Measurements from ENCODE around the gene PHETA1. TPM values are rescaled to one million over a fixed set of nuclear protein-coding genes. Genes with fewer than 3 reads are reported as not detected.

PHETA1 gene
- total RNA-seq, 1 experiment from 2014 or later, result 10.6 TPM

GRCh38 chr12:111362687-111363475 lies 6.0 kb downstream of the PHETA1 start:
- ATAC-seq (no peak), DNase-seq (ENCODE audit: low read depth, low spot score) (no peak)
- H3K4me3 ChIP-seq (replicated peaks in 1 of 2; ENCODE audit: low read depth in 1 of 2, low read length in 2 of 2), result no peak overlapping the region
- H3K27me3 ChIP-seq (ENCODE audit: insufficient read depth, low read length), result no peaks in the 10 kb centered on the region
- H3K9ac ChIP-seq (ENCODE audit: low read length), result no peak overlapping the region
- no peaks in the 10 kb centered on the region for H3K9me3 ChIP-seq (ENCODE audit: control insufficient read depth in 1 of 2, insufficient read depth in 1 of 2, low read depth in 1 of 2, low read length in 2 of 2)
- intact Hi-C loops (cut with micrococcal nuclease), result no loop called here
- RAD21 ChIA-PET (ENCODE audit: low non-redundant PET in 1 of 2, low total read pairs in 2 of 2, uncharacterized antibody in 2 of 2, unreplicated experiment in 2 of 2), result no interaction called here
- H2AFZ ChIP-seq (ENCODE audit: low read depth, low read length, poor library complexity, severe bottlenecking), result no peak overlapping the region
- no peaks in the 10 kb centered on the region; a peak in 1 of 4 replicates for H3K36me3 ChIP-seq (ENCODE audit: control insufficient read depth in 1 of 2, insufficient read depth in 2 of 2, low read length in 2 of 2)
- H3K4me1 ChIP-seq (ENCODE audit: control insufficient read depth in 1 of 2, insufficient read depth in 2 of 2, low read length in 2 of 2), result peaks cover 2 to 23% of the 10 kb centered on the region in 2 experiments; a peak in 3 of 4 replicates
- TF ChIP-seq ZBTB33 (IDR thresholded peaks at IDR 0.05; ENCODE audit: extremely low read depth, insufficient replicate concordance, low read length) (no peak), YY1 (IDR thresholded peaks at IDR 0.05; ENCODE audit: extremely low read depth, insufficient replicate concordance, low read depth, low read length) (no peak), RAD21 (IDR thresholded peaks at IDR 0.05; ENCODE audit: low read depth) (no peak), ATF3 (IDR thresholded peaks at IDR 0.05) (no peak), POLR2AphosphoS5 (IDR thresholded peaks at IDR 0.05; ENCODE audit: low read depth, low read length) (no peak), REST (IDR thresholded peaks at IDR 0.05; ENCODE audit: low read depth) (no peak), SP1 (IDR thresholded peaks at IDR 0.05; ENCODE audit: low read depth) (no peak), SRF (IDR thresholded peaks at IDR 0.05; ENCODE audit: low read depth) (no peak), CEBPB (IDR thresholded peaks at IDR 0.05; ENCODE audit: low read depth) (no peak), POLR2A (IDR thresholded peaks at IDR 0.05; ENCODE audit: borderline replicate concordance, extremely low read depth, insufficient read depth, insufficient read length) (no peak), ELF1 (IDR thresholded peaks at IDR 0.05; ENCODE audit: borderline replicate concordance, low read depth) (no peak), EZH2 (IDR thresholded peaks at IDR 0.05) (no peak), EZH2phosphoT487 (IDR thresholded peaks at IDR 0.05; ENCODE audit: borderline replicate concordance) (no peak), TCF7L2 (IDR thresholded peaks at IDR 0.05; ENCODE audit: borderline replicate concordance, extremely low read depth, insufficient read depth, insufficient read length) (no peak), EGR1 (IDR thresholded peaks at IDR 0.05; ENCODE audit: low read depth) (no peak), MAX (IDR thresholded peaks at IDR 0.05) (no peak), CBX3 (IDR thresholded peaks at IDR 0.05; ENCODE audit: low read depth) (no peak), FOSL1 (IDR thresholded peaks at IDR 0.05; ENCODE audit: low read depth) (no peak), ZNF274 (IDR thresholded peaks at IDR 0.05; ENCODE audit: low read depth, low read length) (no peak)
- POLR2A ChIA-PET, result no interaction called here
- no peak overlapping the region for H3K4me2 ChIP-seq (ENCODE audit: low read length)
- H3K79me2 ChIP-seq (ENCODE audit: insufficient read depth, low read length), result no peaks in the 10 kb centered on the region
- CTCF ChIA-PET, result no interaction called here
- no TSS peak for BruUV-seq (replicated peaks)
- no peak overlapping the region for H3K27ac ChIP-seq (ENCODE audit: low read depth, low read length)
- H4K20me1 ChIP-seq (ENCODE audit: insufficient read depth), result no peaks in the 10 kb centered on the region
- no peaks in the 10 kb centered on the region for H3K9me2 ChIP-seq (ENCODE audit: insufficient read depth)

Measured in HCT116 (cell line).